SK-N-SH (cell line): ENCODE results near the gene COL20A1. TPM values are rescaled to one million over a fixed set of nuclear protein-coding genes. Genes with fewer than 3 reads are reported as not detected.

Experiments used
- CTCF ChIA-PET: fragments of 300-600, 350-600 bp; formaldehyde crosslinking; extraction: SDS; loops from one replicate; lab custom pipeline; 2021; lab: Yijun Ruan, JAX
- POLR2A ChIA-PET: fragments of 350-600 bp; sonication (Branson Sonifier 250); formaldehyde crosslinking; extraction: SDS; loops from one replicate; lab custom pipeline; 2020; ENCODE audit warnings: antibody characterized with exemption, inconsistent platforms; lab: Yijun Ruan, JAX
- DNase-seq: peaks from one replicate; pipeline ENCODE4 v3.0.0; 2012
- H2AFZ ChIP-seq: fragments of 200-600 bp; sonication (generic); 2 replicates; pipeline ENCODE4 v1.8.1; 2016; ENCODE audit warnings: antibody characterized with exemption, mild to moderate bottlenecking, low read depth
- H3F3A ChIP-seq: fragments of 200-600 bp; sonication (generic); replicated peaks from 2 replicates; pipeline ENCODE3; 2016; ENCODE audit warnings: antibody characterized with exemption, mild to moderate bottlenecking; ENCODE audit not compliant: insufficient read depth
- H3K27ac ChIP-seq, 2 experiments: fragments of 200-500 bp in 1 of 2; fragments of 200-600 bp in 1 of 2; sonication (Bioruptor generic) in 1 of 2; sonication (generic), shearing (Covaris generic) in 1 of 2; 2 replicates each; pipeline versions ENCODE4 v1.5.1 to v1.6.1; 2014 to 2016; ENCODE audit warnings: low read depth in 2 of 2, inconsistent platforms in 1 of 2, low read length in 1 of 2, mild to moderate bottlenecking in 1 of 2, mixed read lengths in 1 of 2
- H3K27me3 ChIP-seq: fragments of 200-600 bp; sonication (generic), shearing (Covaris generic); 2 replicates; pipeline ENCODE4 v1.6.1; 2016; ENCODE audit warnings: mixed run types; ENCODE audit not compliant: insufficient read depth
- H3K36me3 ChIP-seq, 2 experiments: fragments of 200-500 bp in 1 of 2; fragments of 200-600 bp in 1 of 2; sonication (Bioruptor generic) in 1 of 2; sonication (generic) in 1 of 2; replicated peaks in 1 of 2; 2 replicates each; pipeline versions ENCODE3 to v1.5.1; 2014 to 2016; ENCODE audit warnings: low read length in 1 of 2, mild to moderate bottlenecking in 1 of 2; ENCODE audit not compliant: insufficient read depth in 2 of 2, control insufficient read depth in 1 of 2
- H3K4me1 ChIP-seq, 2 experiments: fragments of 200-500 bp in 1 of 2; fragments of 200-600 bp in 1 of 2; sonication (Bioruptor generic) in 1 of 2; sonication (generic), shearing (Covaris generic) in 1 of 2; 2 replicates each; pipeline versions ENCODE4 v1.5.1 to v1.6.1; 2014 to 2016; ENCODE audit warnings: low read depth in 1 of 2, low read length in 1 of 2, mixed run types in 1 of 2; ENCODE audit not compliant: insufficient read depth in 2 of 2, control insufficient read depth in 1 of 2
- H3K4me2 ChIP-seq: fragments of 200-600 bp; sonication (generic), shearing (Covaris generic); 2 replicates; pipeline ENCODE4 v1.6.1; 2017; ENCODE audit warnings: mixed run types
- H3K4me3 ChIP-seq, 2 experiments: fragments of 200-500 bp in 1 of 2; fragments of 200-600 bp in 1 of 2; sonication (Bioruptor generic) in 1 of 2; sonication (generic), shearing (Covaris generic) in 1 of 2; 2 replicates each; pipeline versions ENCODE4 v1.5.1 to v1.8.1; 2014 to 2016; ENCODE audit warnings: low read depth in 2 of 2, inconsistent platforms in 1 of 2, low read length in 1 of 2, mild to moderate bottlenecking in 1 of 2, mixed read lengths in 1 of 2, moderate library complexity in 1 of 2
- H3K79me2 ChIP-seq: fragments of 200-600 bp; sonication (generic); 2 replicates; pipeline ENCODE4 v1.8.1; 2017; ENCODE audit warnings: mild to moderate bottlenecking; ENCODE audit not compliant: insufficient read depth
- H3K9ac ChIP-seq: fragments of 200-600 bp; sonication (generic); 2 replicates; pipeline ENCODE4 v1.6.1; 2017; ENCODE audit warnings: mixed run types
- H3K9me2 ChIP-seq: fragments of 200-600 bp; sonication (generic); 2 replicates; pipeline ENCODE4 v1.6.1; 2017; ENCODE audit warnings: mixed run types
- H3K9me3 ChIP-seq: fragments of 200-600 bp; sonication (generic); 2 replicates; pipeline ENCODE4 v1.6.1; 2017; ENCODE audit warnings: mixed run types, mild to moderate bottlenecking, moderate library complexity
- H4K20me1 ChIP-seq: fragments of 200-600 bp; sonication (generic); 2 replicates; pipeline ENCODE4 v1.6.1; 2017; ENCODE audit warnings: mild to moderate bottlenecking, mixed run types; ENCODE audit not compliant: insufficient read depth
- FOXM1 ChIP-seq: IDR thresholded peaks from 2 replicates; pipeline ENCODE4 v1.4.0; 2012; ENCODE audit warnings: low read depth, mild to moderate bottlenecking
- GATA2 ChIP-seq: sonication (generic); formaldehyde crosslinking; IDR thresholded peaks from 2 replicates; pipeline ENCODE4 v1.5.0; 2020; ENCODE audit warnings: mild to moderate bottlenecking, missing genetic modification reagents
- MAX ChIP-seq: IDR thresholded peaks from 2 replicates; pipeline ENCODE4 v1.4.0; 2012; ENCODE audit warnings: low read depth
- RCOR1 ChIP-seq: fragments of 150-350 bp; IDR thresholded peaks from 2 replicates; pipeline ENCODE4 v1.6.1; 2017; ENCODE audit warnings: antibody characterized with exemption, low read length
- RFX5 ChIP-seq: IDR thresholded peaks from 2 replicates; pipeline ENCODE4 v1.6.1; 2012; ENCODE audit warnings: mild to moderate bottlenecking, improper control_type of control experiment, low read length
- SIN3A ChIP-seq: IDR thresholded peaks from 2 replicates; pipeline ENCODE4 v1.6.1; 2012; ENCODE audit warnings: low read depth, mild to moderate bottlenecking, low read length, moderate library complexity, borderline replicate concordance
- ZBTB33 ChIP-seq: IDR thresholded peaks from 2 replicates; pipeline ENCODE4 v1.4.0; 2012; ENCODE audit warnings: low read depth, borderline replicate concordance
- WGBS: methylation state at CpG from one replicate; pipeline ENCODE4 v1.1.6; 2017; ENCODE audit warnings: low lambda C conversion rate; 5-methylcytosine and 5-hydroxymethylcytosine counted together
- polyA plus RNA-seq, 3 experiments: library from polyadenylated mRNA; depleted of rRNA; stranded (reverse); fragments of >200 nt; gene quantifications; 2 replicates each; pipeline ENCODE4 v1.2.3, GENCODE V29; 2012

Gene COL20A1
- polyA plus RNA-seq, 1 of the 3 experiments (the other 2 are of a cell fraction): not detected

- no peak for DNase-seq
- WGBS: 56% methylated on average over 5 of the region's 33 CpGs
- Histone ChIP-seq H3K9me3 (no peaks in the 10 kb centered on the region), H3K79me2 (no peaks in the 10 kb centered on the region), H3K27ac (no peak overlapping the region), H2AFZ (no peak overlapping the region), H3K4me3 (no peak overlapping the region), H4K20me1 (no peaks in the 10 kb centered on the region), H3K36me3 (no peaks in the 10 kb centered on the region), H3K9me2 (no peaks in the 10 kb centered on the region), H3K4me2 (no peak overlapping the region), H3K27me3 (no peaks in the 10 kb centered on the region), H3K4me1 (peaks cover 0 to 14% of the 10 kb centered on the region in 2 experiments; a peak in 1 of 4 replicates)
- CTCF ChIA-PET: interaction anchor here (2.4 to 5.1 kb wide), 2 partner anchors 35 to 38 kb away, joined by 12 to 33 read pairs; no protein-coding TSS in a partner anchor
- TF ChIP-seq GATA2 (CRISPR knock-in tag) (no peak), MAX (no peak), ZBTB33 (no peak), FOXM1 (no peak), RCOR1 (no peak)
- TF ChIP-seq, all 33 proteins: peak for 0
- no peak overlapping the region for H3K9ac ChIP-seq
- POLR2A ChIA-PET: no interaction called here
- no peaks in the 10 kb centered on the region for H3F3A ChIP-seq
These were observed 54.2 kb downstream of the COL20A1 start for GRCh38 chr20:63347081-63347741.

- no peaks in the 10 kb centered on the region for H3F3A ChIP-seq
- DNase-seq: no peak
- 75% methylated on average over 23 of the region's 46 CpGs for WGBS
- H3K79me2 ChIP-seq: no peaks in the 10 kb centered on the region
- TF ChIP-seq RFX5 (no peak), SIN3A (no peak)
- ChIA-PET CTCF (interaction anchor here (2.4 to 5.1 kb wide), 2 partner anchors 34 to 39 kb away, joined by 12 to 33 read pairs; no protein-coding TSS in a partner anchor), POLR2A (no interaction called here)
- no peak overlapping the region for H2AFZ ChIP-seq
- no peaks in the 10 kb centered on the region for H3K9me3 ChIP-seq
- H3K4me2 ChIP-seq: no peak overlapping the region
- H4K20me1 ChIP-seq: no peaks in the 10 kb centered on the region
- H3K4me3 ChIP-seq: no peak overlapping the region
- H3K9ac ChIP-seq: no peak overlapping the region
- H3K4me1 ChIP-seq: peaks cover 0 to 14% of the 10 kb centered on the region in 2 experiments; a peak in 1 of 4 replicates
- no peak overlapping the region for H3K27ac ChIP-seq
- no peaks in the 10 kb centered on the region for H3K36me3 ChIP-seq
- H3K27me3 ChIP-seq: no peaks in the 10 kb centered on the region
- no peaks in the 10 kb centered on the region for H3K9me2 ChIP-seq
These were observed 55.2 kb downstream of the COL20A1 start for GRCh38 chr20:63347950-63348827.
